Adrenal gland (tissue), 12 donors: Measurements from ENCODE around the gene PARVA. TPM values are rescaled to one million over a fixed set of nuclear protein-coding genes. Genes with fewer than 3 reads are reported as not detected.

Experiments used
- DNase-seq, 7 donors: peaks; one replicate each; pipeline ENCODE4 v3.0.0-alpha.2; 2019 to 2020
- H3K27ac ChIP-seq, 5 donors: fragments of 200-600 bp; sonication (generic) in 4 of 5; 1 replicate in 3 of 5; 2 replicates in 2 of 5; pipeline versions ENCODE4 v1.5.1 to v1.8.0; 2016 to 2020; ENCODE audit warnings: mild to moderate bottlenecking in 1 of 5
- H3K27me3 ChIP-seq: fragments of 200-600 bp; 2 replicates; pipeline ENCODE4 v1.8.0; 2021
- H3K36me3 ChIP-seq, 2 donors: fragments of 200-600 bp; replicated peaks in 1 of 2; 1 replicate in 1 of 2; 2 replicates in 1 of 2; pipeline versions ENCODE4 v1.5.1 to v1.8.0; 2018 to 2022
- H3K4me1 ChIP-seq, 2 donors: fragments of 200-600 bp; replicated peaks in 1 of 2; 1 replicate in 1 of 2; 2 replicates in 1 of 2; pipeline versions ENCODE4 v1.5.1 to v1.8.0; 2018 to 2021
- H3K4me3 ChIP-seq, 4 donors: fragments of 200-600 bp; sonication (generic) in 3 of 4; one replicate each; pipeline ENCODE4 v1.5.1; 2016 to 2018
- H3K9me3 ChIP-seq, 3 donors: fragments of 200-600 bp; sonication (generic) in 1 of 3; replicated peaks in 1 of 3; 1 replicate in 2 of 3; 2 replicates in 1 of 3; pipeline versions ENCODE4 v1.5.1 to v1.8.0; 2016 to 2021
- CTCF ChIP-seq, 6 experiments: fragments of 450-650 bp in 4 of 6; fragments of 200-600 bp in 2 of 6; sonication (generic) in 1 of 6; IDR thresholded peaks; 1 replicate in 5 of 6; 2 replicates in 1 of 6; pipeline versions ENCODE4 v1.5.1 to v1.8.0; 2016 to 2021; ENCODE audit warnings: antibody characterized with exemption in 6 of 6, mild to moderate bottlenecking in 2 of 6, moderate library complexity in 1 of 6
- POLR2A ChIP-seq, 2 donors: fragments of 450-650 bp; IDR thresholded peaks; one replicate each; pipeline ENCODE4 v1.6.1; 2017; ENCODE audit warnings: antibody characterized with exemption in 2 of 2, mild to moderate bottlenecking in 2 of 2, moderate library complexity in 1 of 2
- WGBS, 4 donors: extraction: QIAGEN DNeasy Blood & Tissue Kit in 2 of 4; methylation state at CpG; one replicate each; pipeline versions ENCODE4 v1.1.5 to v1.1.7; 2013 to 2017; 5-methylcytosine and 5-hydroxymethylcytosine counted together
- intact Hi-C, 2 donors: fragments of 100-400 bp; cut with DNase I; formaldehyde crosslinking; loops; one replicate each; pipeline versions ENCODE4 v1.14.1 to v1.15.0; 2022 to 2023
- polyA plus RNA-seq, 3 donors: library from polyadenylated mRNA; stranded (reverse); fragments of 200-250 nt in 2 of 3; fragments of 350-450 nt in 1 of 3; fragmentation: Illumina TruSeq in 1 of 3; extraction: RNeasy Lipid Tissue Mini Kit (QIAGEN cat#74804) in 1 of 3; gene quantifications; one replicate each; pipeline ENCODE4 v1.2.3, GENCODE V29; 2013 to 2014
- total RNA-seq, 9 donors: library from RNA; depleted of rRNA in 4 of 9; stranded (reverse); fragments of >200 nt in 4 of 9; fragments of 120-200 nt in 1 of 9; fragmentation: NEBNext Ultra II Directional in 1 of 9; extraction: Animal tissue kit (Norgen Biotek cat#: 25700) in 1 of 9; gene quantifications; one replicate each; pipeline versions ENCODE4 v1.1.0 to v1.2.4, GENCODE V29; 2013 to 2023
- donor health status: healthy with polysubstance abuse.
- donor health status: Bipolar disorder and iron deficiency.
- donor health status: DM: yes; HTN: yes; CAD: no.
- donor health status: DM: no; HTN: no; CAD: no.
- donor health status: DM: no; HTN: no; CAD: no.
- donor health status: DM: yes; HTN: yes; CAD: no.

The PARVA gene
- total and polyA plus RNA-seq, 12 donors, result 13.0 to 58.9 (median 31.4) TPM

DNA sequence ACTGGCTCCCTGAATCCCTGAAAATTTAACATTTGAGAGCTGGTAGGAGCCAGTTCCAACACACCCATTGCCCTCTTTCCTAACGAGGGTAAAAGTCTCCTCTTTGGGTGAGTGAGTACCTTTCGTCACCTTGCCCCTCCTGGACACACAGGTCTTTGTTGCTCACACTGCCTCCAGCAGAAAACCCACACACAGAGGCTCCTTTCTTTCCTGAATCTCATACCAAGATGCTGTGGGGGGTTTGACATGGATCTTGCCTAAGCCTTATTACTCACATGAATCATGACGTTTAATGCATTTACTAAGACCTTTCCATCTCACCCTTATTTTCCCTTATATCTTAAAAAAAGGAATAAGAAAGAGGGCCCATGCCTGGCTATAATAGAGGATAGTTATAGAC, 53.0 kb downstream of the PARVA start:
- WGBS, 4 donors, result 71 to 85% (median 76%) methylated on average over 3 of the region's 3 CpGs
- no peak for TF ChIP-seq CTCF (IDR thresholded peaks at IDR 0.05)
- TF ChIP-seq POLR2A (IDR thresholded peaks at IDR 0.05), result no peak
- Histone ChIP-seq H3K9me3 (no peaks in the 10 kb centered on the region), H3K36me3 (no peaks in the 10 kb centered on the region), H3K27me3 (no peaks in the 10 kb centered on the region), H3K27ac (peak overlapping the region in 2 of 5 donors; percentile 30 to 55), H3K4me1 (peaks cover 3 to 26% of the 10 kb centered on the region in 2 donors), H3K4me3 (no peak overlapping the region)
- no peak for DNase-seq
- intact Hi-C loops, result no loop called here

GRCh38 chr11:12430954-12431595, 53.7 kb downstream of the PARVA start:
- no peaks in the 10 kb centered on the region for H3K36me3 ChIP-seq
- WGBS, 4 donors, result 46 to 56% (median 55%) methylated on average over 5 of the region's 5 CpGs
- intact Hi-C loops, result no loop called here
- TF ChIP-seq CTCF (IDR thresholded peaks at IDR 0.05) (no peak), POLR2A (IDR thresholded peaks at IDR 0.05) (no peak)
- H3K4me1 ChIP-seq, result peaks cover 3 to 26% of the 10 kb centered on the region in 2 donors
- H3K9me3 ChIP-seq, result no peaks in the 10 kb centered on the region
- H3K27me3 ChIP-seq, result no peaks in the 10 kb centered on the region
- DNase-seq, result peak in 6 of 7 donors; percentile 51 to 78 (median 68)
- peak overlapping the region in 2 of 5 donors; percentile 30 to 55 for H3K27ac ChIP-seq
- H3K4me3 ChIP-seq, result no peak overlapping the region

GRCh38 chr11:12432507-12432906, 55.1 kb downstream of the PARVA start:
- H3K9me3 ChIP-seq, result no peaks in the 10 kb centered on the region
- intact Hi-C loops, result no loop called here
- H3K27ac ChIP-seq, result peak overlapping the region in 1 of 5 donors; percentile 6
- no peaks in the 10 kb centered on the region for H3K36me3 ChIP-seq
- no peak for TF ChIP-seq CTCF (IDR thresholded peaks at IDR 0.05)
- no peak for TF ChIP-seq POLR2A (IDR thresholded peaks at IDR 0.05)
- DNase-seq, result no peak
- no peaks in the 10 kb centered on the region for H3K27me3 ChIP-seq
- 85 to 97% (median 96%) methylated on average over 6 of the region's 6 CpGs for WGBS, 4 donors
- H3K4me1 ChIP-seq, result peaks cover 3 to 17% of the 10 kb centered on the region in 2 donors
- H3K4me3 ChIP-seq, result no peak overlapping the region

DNA sequence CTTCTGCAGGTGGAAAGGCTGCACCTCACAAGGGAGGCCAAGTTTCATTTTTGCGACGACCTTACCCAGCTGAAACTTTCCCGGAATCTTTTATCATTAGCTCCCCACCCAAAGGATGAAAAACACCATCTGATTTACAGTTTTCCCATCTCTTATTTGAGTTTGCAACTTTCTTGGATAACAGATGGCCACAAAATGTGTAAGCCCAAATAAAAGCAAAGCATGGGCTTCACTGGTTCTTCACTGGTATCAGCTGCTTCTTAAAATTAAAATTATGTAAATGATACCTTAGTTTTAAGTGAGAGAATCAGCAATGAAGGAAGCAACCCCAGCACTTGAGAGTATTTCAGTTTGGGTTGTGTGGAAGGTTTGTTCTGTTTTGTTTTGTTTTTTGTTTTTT, 55.8 kb downstream of the PARVA start:
- H3K4me3 ChIP-seq, result no peak overlapping the region
- intact Hi-C loops, result no loop called here
- TF ChIP-seq POLR2A (IDR thresholded peaks at IDR 0.05), result no peak
- TF ChIP-seq CTCF (IDR thresholded peaks at IDR 0.05), result no peak
- H3K4me1 ChIP-seq, result peaks cover 3 to 17% of the 10 kb centered on the region in 2 donors
- H3K36me3 ChIP-seq, result no peaks in the 10 kb centered on the region
- WGBS, 4 donors, result 81 to 88% (median 83%) methylated on average over 3 of the region's 3 CpGs
- H3K27me3 ChIP-seq, result no peaks in the 10 kb centered on the region
- no peak for DNase-seq
- H3K9me3 ChIP-seq, result no peaks in the 10 kb centered on the region
- H3K27ac ChIP-seq, result no peak overlapping the region
